HepG2 (cell line): ENCODE data around the gene POLR3K. TPM values are rescaled to one million over a fixed set of nuclear protein-coding genes. Genes with fewer than 3 reads are reported as not detected.

ENCODE experiments used
- ATAC-seq: fragments of 200-7000 bp; cut with Tn5 transposase; 3 replicates; pipeline ENCODE4 v1.9.1; 2020; ENCODE audit warnings: mild to moderate bottlenecking, moderate library complexity
- BruUV-seq: library from RNA; stranded (reverse); fragments of 400-500 nt; replicated peaks from 2 replicates; lab custom pipeline; 2021; lab: Mats Ljungman, UMichigan
- CTCF ChIA-PET: fragments of 300-600 bp; formaldehyde crosslinking; extraction: SDS; loops from one replicate; lab custom pipeline; 2021; ENCODE audit warnings: low total read pairs, inconsistent platforms, low intra/inter-chr PET ratio; lab: Yijun Ruan, JAX
- POLR2A ChIA-PET: fragments of 350-600 bp; sonication (Branson Sonifier 250); formaldehyde crosslinking; loops from one replicate; lab custom pipeline; 2020; ENCODE audit warnings: antibody characterized with exemption, inconsistent platforms; lab: Yijun Ruan, JAX
- DNase-seq: peaks from one replicate; pipeline ENCODE4 v3.0.0-alpha.2; 2015; ENCODE audit warnings: low spot score
- FAIRE-seq: peaks from 3 replicates; lab custom pipeline; 2011; peaks lifted over from hg19 to GRCh38; lab: Jason Lieb, UNC
- H2AFZ ChIP-seq: one replicate; pipeline ENCODE4 v1.6.1; 2011; ENCODE audit warnings: low read length, inconsistent platforms
- H3K27ac ChIP-seq: fragments of 300-600 bp; 3 replicates; pipeline ENCODE4 v1.8.0; 2011; ENCODE audit warnings: mixed run types, mild to moderate bottlenecking, mixed read lengths, low read length, inconsistent platforms; ENCODE audit not compliant: insufficient read depth; ENCODE audit errors: extremely low read length
- H3K27me3 ChIP-seq, 2 experiments: fragments of 200-600 bp in 1 of 2; 2 replicates in 1 of 2; 3 replicates in 1 of 2; pipeline versions ENCODE4 v1.6.0 to v1.8.0; 2011; ENCODE audit warnings: low read length in 2 of 2, mild to moderate bottlenecking in 2 of 2, moderate library complexity in 2 of 2, inconsistent platforms in 1 of 2; ENCODE audit not compliant: insufficient read depth in 2 of 2, control insufficient read depth in 1 of 2
- H3K36me3 ChIP-seq, 2 experiments: fragments of 200-600 bp in 1 of 2; replicated peaks in 1 of 2; 2 replicates in 1 of 2; 3 replicates in 1 of 2; pipeline versions ENCODE4 v1.5.1 to v1.8.0; 2011; ENCODE audit warnings: low read length in 2 of 2, inconsistent platforms in 1 of 2; ENCODE audit not compliant: insufficient read depth in 2 of 2, control insufficient read depth in 1 of 2
- H3K4me1 ChIP-seq: 2 replicates; pipeline ENCODE4 v1.5.1; 2012; ENCODE audit warnings: low read length, inconsistent platforms; ENCODE audit not compliant: insufficient read depth
- H3K4me2 ChIP-seq: 2 replicates; pipeline ENCODE4 v1.6.0; 2011; ENCODE audit warnings: low read depth, low read length, inconsistent platforms
- H3K4me3 ChIP-seq, 3 experiments: fragments of 200-600 bp in 1 of 3; sonication (generic), shearing (Covaris generic) in 1 of 3; replicated peaks in 1 of 3; 2 replicates each; pipeline ENCODE4 v1.5.1; 2011 to 2016; ENCODE audit warnings: low read length in 3 of 3, inconsistent platforms in 2 of 3, low read depth in 2 of 3, mild to moderate bottlenecking in 2 of 3, control low read depth in 1 of 3, mixed read lengths in 1 of 3; ENCODE audit not compliant: insufficient read depth in 1 of 3
- H3K79me2 ChIP-seq: one replicate; pipeline ENCODE4 v1.6.1; 2011; ENCODE audit warnings: low read length, inconsistent platforms; ENCODE audit not compliant: insufficient read depth
- H3K9ac ChIP-seq: 2 replicates; pipeline ENCODE4 v1.6.0; 2011; ENCODE audit warnings: mild to moderate bottlenecking, low read depth, low read length, inconsistent platforms; ENCODE audit not compliant: insufficient read depth
- H3K9me3 ChIP-seq: 2 replicates; pipeline ENCODE4 v1.5.1; 2012; ENCODE audit warnings: mild to moderate bottlenecking, low read length
- H4K20me1 ChIP-seq: 2 replicates; pipeline ENCODE4 v1.6.0; 2011; ENCODE audit warnings: inconsistent platforms, mild to moderate bottlenecking, low read length, moderate library complexity; ENCODE audit not compliant: insufficient read depth
- AGO2 ChIP-seq: fragments of 200-400 bp; formaldehyde crosslinking; optimal IDR thresholded peaks from 2 replicates; pipeline ENCODE3; 2017; ENCODE audit warnings: mild to moderate bottlenecking, low read depth, low read length, moderate library complexity
- IRX3 ChIP-seq: sonication (generic); formaldehyde crosslinking; IDR thresholded peaks from 2 replicates; pipeline ENCODE4 v1.8.1; 2023; ENCODE audit warnings: mild to moderate bottlenecking, low read depth, missing genetic modification reagents, borderline replicate concordance
- ZNF124 ChIP-seq: sonication (generic); formaldehyde crosslinking; IDR thresholded peaks from 2 replicates; pipeline ENCODE4 v1.4.0; 2020; ENCODE audit warnings: missing genetic modification reagents
- ZNF263 ChIP-seq: sonication (generic); formaldehyde crosslinking; IDR thresholded peaks from 2 replicates; pipeline ENCODE4 v1.4.0; 2020; ENCODE audit warnings: missing genetic modification reagents
- ZNF552 ChIP-seq: sonication (generic); formaldehyde crosslinking; IDR thresholded peaks from 2 replicates; pipeline ENCODE4 v1.9.0; 2022; ENCODE audit warnings: missing genetic modification reagents, mild to moderate bottlenecking, borderline replicate concordance
- ZNF691 ChIP-seq: sonication (generic); formaldehyde crosslinking; IDR thresholded peaks from 2 replicates; pipeline ENCODE4 v1.4.0; 2020; ENCODE audit warnings: missing genetic modification reagents, low read depth, mild to moderate bottlenecking, borderline replicate concordance
- WGBS: methylation state at CpG from one replicate; pipeline ENCODE4 v1.1.6; 2017; ENCODE audit warnings: low lambda C conversion rate; 5-methylcytosine and 5-hydroxymethylcytosine counted together
- in situ Hi-C: cut with HindIII; loops from 2 replicates; pipeline ENCODE4 v1.10.0; 2017; ENCODE audit warnings: low pct_unique_long_range_greater_than_20kb; ENCODE audit not compliant: extremely low pct_ligation_motif_present
- intact Hi-C: fragments of 100-400 bp; cut with micrococcal nuclease; formaldehyde crosslinking; loops from one replicate; pipeline ENCODE4 v1.10.0; 2022; ENCODE audit not compliant: unreplicated experiment
- polyA plus RNA-seq, 8 experiments: library from polyadenylated mRNA; depleted of rRNA in 3 of 8; stranded (reverse) in 7 of 8; unstranded in 1 of 8; fragments of >200 nt; fragmentation: Illumina TruSeq in 4 of 8; extraction: Trizol in 4 of 8; gene quantifications; 2 replicates each; pipeline versions ENCODE4 v1.2.1 to v1.2.3, GENCODE V29; 2011 to 2016; ENCODE audit warnings: low read depth in 4 of 8, missing spikeins in 1 of 8, mixed read lengths in 1 of 8; ENCODE audit not compliant: insufficient read depth in 1 of 8
- total RNA-seq, 5 experiments: library from RNA; depleted of rRNA; stranded (reverse); fragments of >200 nt; fragmentation: Illumina TruSeq; extraction: Trizol; gene quantifications; 2 replicates each; pipeline ENCODE4 v1.2.3, GENCODE V29; 2016; ENCODE audit warnings: low read depth in 1 of 5

The POLR3K gene
- total and polyA plus RNA-seq, 2 of the 13 experiments (the other 11 are each of a cell fraction or from before 2014, with no cell fraction given) = 14.8 to 18.8 TPM

GRCh38 chr16:92431-93339 is 39.3 kb upstream of the POLR3K start:
- ATAC-seq (no peak), FAIRE-seq (no peak), DNase-seq (no peak)
- Histone ChIP-seq H3K9me3 (no peaks in the 10 kb centered on the region), H2AFZ (no peak overlapping the region), H3K79me2 (no peaks in the 10 kb centered on the region), H3K4me2 (no peak overlapping the region), H3K4me1 (peaks cover 11% of the 10 kb centered on the region), H3K36me3 (peaks cover 16 to 19% of the 10 kb centered on the region in 2 experiments; a peak in 4 of 5 replicates), H4K20me1 (no peaks in the 10 kb centered on the region), H3K27me3 (no peaks in the 10 kb centered on the region), H3K9ac (no peak overlapping the region), H3K4me3 (no peak overlapping the region), H3K27ac (no peak overlapping the region)
- 97% methylated on average over 11 of the region's 15 CpGs for WGBS
- POLR2A ChIA-PET = interaction anchor here (0.9 kb wide), 1 partner anchor 15 kb away, joined by 3 read pairs; no protein-coding TSS in a partner anchor
- no TSS peak for BruUV-seq
- intact Hi-C loops (no loop called here), in situ Hi-C loops (no loop called here)
- TF ChIP-seq IRX3 (CRISPR knock-in tag) (no peak), AGO2 (peak; percentile 40), ZNF124 (CRISPR knock-in tag) (no peak), ZNF691 (no peak)
- CTCF ChIA-PET = interaction anchor here (7.9 kb wide), 1 partner anchor 26 kb away, joined by 155 read pairs; no protein-coding TSS in a partner anchor

- POLR2A ChIA-PET = no interaction called here
Observed at GRCh38 chr16:91484-91883, 38.1 kb upstream of the POLR3K start.

More at GRCh38 chr16:91484-91883, 38.1 kb upstream of the POLR3K start:
- no peak overlapping the region for H2AFZ ChIP-seq
- H3K4me1 ChIP-seq = peaks cover 8% of the 10 kb centered on the region
- CTCF ChIA-PET = interaction anchor here (7.9 kb wide), 1 partner anchor 25 kb away, joined by 155 read pairs; no protein-coding TSS in a partner anchor
- no TSS peak for BruUV-seq
- H3K4me3 ChIP-seq = no peak overlapping the region
- H3K79me2 ChIP-seq = no peaks in the 10 kb centered on the region
- DNase-seq = no peak
- H3K27ac ChIP-seq = no peak overlapping the region
- WGBS = 95% methylated on average over 9 of the region's 9 CpGs
- H3K27me3 ChIP-seq = no peaks in the 10 kb centered on the region
- intact Hi-C loops = no loop called here
- no peak for ATAC-seq
- H3K9ac ChIP-seq = no peak overlapping the region
- in situ Hi-C loops = no loop called here
- H3K36me3 ChIP-seq = peaks cover 17 to 26% of the 10 kb centered on the region in 2 experiments; a peak in 4 of 5 replicates
- no peak for FAIRE-seq
- H4K20me1 ChIP-seq = no peaks in the 10 kb centered on the region
- no peak overlapping the region for H3K4me2 ChIP-seq
- TF ChIP-seq ZNF263 (CRISPR knock-in tag) = peak; percentile 87
- TF ChIP-seq ZNF552 (CRISPR knock-in tag) = no peak
- no peaks in the 10 kb centered on the region for H3K9me3 ChIP-seq
